ENCODE data around the gene MMP24.

MMP24 gene

DNA sequence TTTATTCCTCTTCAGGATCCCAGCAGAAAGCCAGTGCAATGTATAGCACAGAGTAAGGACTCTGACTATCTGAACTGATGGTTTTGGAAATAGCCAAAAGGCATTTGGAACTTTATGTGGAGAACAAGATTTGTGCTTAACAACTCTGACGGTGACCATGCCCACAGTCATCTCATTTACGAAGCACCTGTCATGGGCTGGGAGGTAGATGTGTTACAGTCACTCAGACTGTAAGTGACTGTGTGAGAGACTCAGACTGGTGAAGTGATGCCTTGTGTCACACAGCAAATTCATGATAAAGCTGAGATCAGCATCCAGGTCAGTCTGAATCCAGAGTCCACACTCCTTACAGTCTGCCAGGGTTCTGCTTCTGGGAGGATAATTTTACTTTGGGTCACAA, 89.6 kb downstream of the MMP24 start:
- DNase-seq = no peak

DNA sequence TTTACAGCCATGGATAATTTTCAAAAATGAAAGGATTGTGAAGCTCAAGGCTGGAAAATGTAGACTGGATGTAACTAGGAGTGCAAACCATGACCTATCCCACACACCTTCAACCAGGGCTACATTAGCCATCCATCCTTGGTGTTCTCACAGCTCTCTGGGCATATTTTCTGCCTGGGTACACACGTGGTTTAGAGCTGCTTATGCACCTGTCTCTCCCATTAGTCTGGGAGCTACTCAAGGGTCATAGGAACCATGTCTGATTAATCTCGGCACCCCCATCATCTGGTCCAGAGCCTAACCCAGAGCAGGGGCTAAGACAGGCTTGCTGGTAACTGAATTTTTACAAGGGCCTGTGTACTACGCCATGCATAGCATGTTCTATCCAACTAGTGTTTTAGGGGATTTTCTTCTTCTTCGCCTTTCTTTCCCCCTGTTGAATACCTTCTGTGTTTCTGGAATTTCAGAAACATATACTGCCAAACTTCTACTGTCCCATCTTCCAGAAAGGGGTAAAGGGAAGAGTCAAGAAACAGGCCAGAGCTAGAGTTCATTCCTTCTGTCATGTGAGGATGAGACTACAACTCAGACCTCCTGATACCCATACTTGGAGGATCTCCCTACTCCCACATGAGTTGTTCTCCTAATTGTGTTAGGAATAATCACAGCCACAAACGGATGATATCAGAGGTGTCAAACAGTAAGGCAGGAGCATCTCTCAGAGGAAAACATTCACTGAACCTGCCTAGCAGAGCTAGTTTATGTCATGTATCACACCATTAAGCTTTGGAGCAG, 91.1 kb downstream of the MMP24 start:
- no peak for DNase-seq

DNA sequence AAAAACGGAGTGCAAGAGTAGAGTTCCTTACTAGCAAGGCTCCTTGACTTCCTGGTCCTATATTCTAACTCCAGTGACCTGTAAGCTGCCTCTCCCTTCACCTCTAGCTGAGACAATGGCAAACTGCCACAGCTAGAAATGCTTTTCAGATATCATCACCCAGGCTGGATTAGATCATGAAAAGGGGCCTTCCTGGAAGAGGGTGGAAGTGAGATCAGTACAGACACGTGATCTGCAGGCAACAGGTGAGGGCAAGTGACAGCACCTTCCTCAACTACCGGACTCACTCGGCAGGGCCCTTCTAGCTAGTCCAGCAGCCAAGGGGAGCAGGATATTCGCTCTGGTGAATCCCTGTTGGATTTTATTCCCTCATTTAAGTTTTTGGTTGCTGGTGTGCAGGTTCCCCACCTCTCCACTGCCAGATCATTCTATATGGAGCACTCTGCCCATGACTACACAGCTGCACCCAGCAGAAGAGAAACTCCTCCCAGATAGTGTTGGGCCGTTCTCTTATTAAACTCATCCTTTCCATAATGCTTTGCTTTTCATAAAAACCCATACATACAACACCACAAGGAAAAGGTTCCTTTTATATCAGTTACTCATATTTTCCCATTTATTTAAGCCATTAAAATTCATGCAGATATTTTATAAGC, 92.1 kb downstream of the MMP24 start:
- no peak for DNase-seq

DNA sequence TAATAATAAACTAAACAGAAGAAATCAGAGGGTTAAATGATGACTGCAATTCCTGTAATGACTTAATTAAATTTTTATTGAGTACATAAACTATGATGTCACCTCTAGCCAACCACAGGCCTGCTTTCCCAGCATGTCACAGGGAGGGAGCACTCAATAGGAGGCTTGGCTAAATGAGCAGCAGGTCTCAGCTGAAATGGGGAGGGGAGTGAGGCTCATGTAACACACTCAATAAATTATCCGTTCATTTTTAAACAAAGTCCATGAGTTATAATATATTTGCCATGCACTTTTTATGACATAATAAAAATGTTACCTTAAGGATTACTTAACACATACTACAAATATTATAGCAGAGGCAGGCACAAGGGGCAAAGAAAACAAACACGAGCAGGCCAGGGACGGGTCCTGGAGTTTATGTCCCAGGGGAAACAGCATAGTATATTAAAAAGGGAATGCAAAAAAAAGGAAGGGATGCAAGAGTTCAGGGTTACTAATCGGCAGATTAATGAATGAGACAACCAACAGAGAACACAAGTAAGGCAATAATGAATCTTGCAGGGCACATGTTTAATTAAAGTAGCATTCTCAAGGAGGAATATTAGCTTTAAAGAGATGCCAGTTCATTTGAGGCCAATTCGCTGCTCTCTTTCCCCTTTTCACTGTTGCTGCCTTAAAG, 92.8 kb downstream of the MMP24 start:
- no peak for DNase-seq

DNA sequence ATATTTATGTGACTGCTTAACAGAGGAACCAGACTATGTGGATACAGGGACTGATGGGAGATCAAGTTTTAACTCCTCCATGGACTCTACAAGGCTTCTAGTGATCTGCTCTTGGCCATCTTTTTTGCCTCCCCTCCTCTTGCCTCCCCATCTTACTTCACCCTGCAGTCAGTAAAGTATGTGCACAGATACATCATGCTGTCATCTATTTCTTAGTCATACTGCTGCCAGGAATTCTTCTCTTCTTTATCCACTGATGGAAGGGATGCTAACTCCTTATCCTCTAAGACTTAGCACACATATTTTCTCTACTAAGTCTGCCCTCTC, 93.3 kb downstream of the MMP24 start:
- DNase-seq = no peak

DNA sequence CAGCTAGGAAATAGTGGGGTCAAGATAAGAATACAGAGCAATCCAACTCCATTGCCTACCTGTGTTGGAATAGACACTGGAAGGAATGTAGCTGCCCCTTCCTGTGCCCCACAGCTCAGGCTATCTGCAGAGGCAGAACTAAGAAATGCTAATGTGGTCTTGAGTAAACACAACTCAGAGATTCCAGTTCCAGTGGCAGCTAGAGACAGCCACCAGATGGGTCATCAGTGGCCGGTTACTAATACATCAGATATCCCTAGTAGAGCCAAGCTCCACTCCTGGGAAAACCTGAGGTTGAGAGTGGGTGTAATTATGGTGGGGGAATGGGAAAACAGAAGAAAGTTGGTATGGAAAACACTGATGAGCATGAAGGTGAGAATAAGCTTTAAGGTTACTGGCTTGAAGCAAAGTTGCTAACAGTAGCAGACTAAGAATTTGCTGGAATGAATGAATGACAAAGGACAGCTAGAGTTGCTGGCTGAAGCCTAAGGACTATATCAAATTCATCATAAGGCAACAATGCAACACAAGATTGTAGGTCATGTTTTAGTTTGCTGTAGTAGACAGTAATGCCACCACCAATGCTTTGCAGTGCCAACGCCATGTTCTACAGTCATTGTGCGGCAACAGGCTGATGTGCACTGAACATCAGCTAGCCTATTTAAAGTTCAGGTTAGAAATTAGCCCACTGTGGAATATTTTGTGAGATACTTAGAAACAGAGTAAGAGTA, 94.1 kb downstream of the MMP24 start:
- no peak for DNase-seq

DNA sequence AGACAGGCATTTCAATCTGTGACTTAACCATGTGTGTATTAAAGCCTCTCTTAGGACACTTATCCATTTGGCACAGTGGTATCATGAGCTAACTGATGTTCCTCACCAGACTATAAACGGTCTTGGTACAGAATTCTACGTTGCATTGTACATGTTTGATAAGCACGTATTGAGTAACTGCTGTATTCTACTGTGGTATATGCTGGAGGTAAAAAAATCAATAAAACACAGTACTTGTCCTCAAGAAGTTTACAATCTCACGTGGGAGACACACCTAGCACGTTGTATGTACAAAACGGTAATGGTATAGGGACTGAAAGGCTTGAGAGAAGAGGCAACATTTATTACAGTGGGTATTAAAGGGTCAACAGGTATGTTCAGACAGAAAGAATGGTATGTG, 98.9 kb downstream of the MMP24 start:
- no peak for DNase-seq

DNA sequence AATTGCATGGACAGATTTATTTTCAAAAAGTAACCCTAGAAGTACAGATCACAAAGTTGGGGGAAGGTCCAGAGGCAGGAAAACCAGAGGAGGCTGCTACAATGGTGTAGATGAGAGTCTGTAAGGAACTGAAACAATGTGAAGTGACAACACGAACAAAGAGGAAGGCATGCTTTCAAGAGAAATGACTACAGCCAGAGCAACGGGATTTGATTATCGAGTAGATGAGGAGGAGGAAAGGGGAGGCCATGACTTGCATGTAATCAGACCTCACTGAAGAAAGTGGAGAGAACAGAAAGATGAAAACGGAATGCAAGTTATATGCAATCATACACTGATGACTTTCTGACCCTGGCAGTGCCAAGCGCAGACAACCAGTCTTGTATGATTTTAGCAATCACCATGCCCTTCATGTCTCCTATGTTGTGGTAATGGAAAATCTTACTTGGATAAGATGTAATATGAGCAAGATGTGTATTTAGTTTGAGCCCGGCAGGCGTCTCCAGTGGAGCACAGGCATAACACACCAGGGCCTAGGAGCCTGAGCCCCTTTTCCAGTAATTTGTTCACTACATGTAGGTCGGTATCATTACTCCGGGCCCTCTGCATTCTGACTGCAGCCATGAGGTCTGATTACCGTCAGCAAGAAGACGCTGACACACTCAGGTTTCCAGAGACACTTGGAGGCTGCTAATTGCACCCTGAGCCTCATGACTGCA, 99.7 kb downstream of the MMP24 start:
- DNase-seq = no peak
